22Rv1 (cell line): ENCODE measurements around the gene ADNP2.

Experiments used
- H3K27ac ChIP-seq: fragments of 450-650 bp; 2 replicates; pipeline ENCODE4 v1.5.1; 2017
- CTCF ChIP-seq: fragments of 450-650 bp; IDR thresholded peaks from 2 replicates; pipeline ENCODE4 v1.5.1; 2017; ENCODE audit warnings: mild to moderate bottlenecking
- ZFX ChIP-seq: fragments of 450-650 bp; IDR thresholded peaks from 2 replicates; pipeline ENCODE4 v1.6.1; 2017; ENCODE audit warnings: antibody characterized with exemption, borderline replicate concordance

ADNP2 gene

GRCh38 chr18:80184243-80184772, 75.2 kb downstream of the ADNP2 start:
- no peak for TF ChIP-seq CTCF
- no peak for TF ChIP-seq ZFX
- H3K27ac ChIP-seq: no peak overlapping the region

- TF ChIP-seq ZFX (no peak), CTCF (no peak)
Observed at GRCh38 chr18:80185545-80185944, 76.5 kb downstream of the ADNP2 start.

DNA sequence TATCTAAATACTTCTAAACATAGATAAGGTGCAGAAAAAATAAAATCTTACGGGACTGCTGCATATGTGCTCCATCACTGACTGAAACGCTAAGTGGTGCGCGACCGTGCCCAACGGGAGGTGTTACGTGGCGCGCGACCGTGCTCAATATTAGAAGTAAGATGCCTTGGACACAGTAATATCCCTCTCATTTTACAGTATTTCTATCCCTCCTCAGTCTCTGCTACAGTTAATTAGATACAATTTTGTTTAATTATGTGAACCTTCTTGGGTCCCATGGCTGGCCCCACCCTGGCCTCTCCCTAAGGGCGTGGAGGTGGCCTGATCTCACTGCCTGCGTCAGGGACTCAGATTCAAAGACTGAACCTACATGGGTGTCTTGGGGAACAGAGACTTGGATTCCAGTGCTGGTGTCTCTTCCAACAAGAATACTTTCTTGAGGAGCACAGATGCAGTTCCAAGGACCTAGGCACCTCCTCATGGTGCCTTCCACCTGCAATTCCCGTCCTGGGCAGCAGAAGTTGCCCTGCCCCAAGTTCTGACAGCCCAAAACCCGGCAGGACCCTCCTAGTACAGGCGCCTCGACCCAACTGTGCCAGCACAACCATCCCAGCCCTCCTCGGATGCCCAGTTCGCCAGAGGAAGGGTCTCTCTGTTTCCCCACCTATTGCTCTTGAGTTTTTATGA, 79.0 kb downstream of the ADNP2 start:
- H3K27ac ChIP-seq: no peak overlapping the region
- no peak for TF ChIP-seq CTCF
- no peak for TF ChIP-seq ZFX

More at GRCh38 chr18:80185545-80185944, 76.5 kb downstream of the ADNP2 start:
- no peak overlapping the region for H3K27ac ChIP-seq

DNA sequence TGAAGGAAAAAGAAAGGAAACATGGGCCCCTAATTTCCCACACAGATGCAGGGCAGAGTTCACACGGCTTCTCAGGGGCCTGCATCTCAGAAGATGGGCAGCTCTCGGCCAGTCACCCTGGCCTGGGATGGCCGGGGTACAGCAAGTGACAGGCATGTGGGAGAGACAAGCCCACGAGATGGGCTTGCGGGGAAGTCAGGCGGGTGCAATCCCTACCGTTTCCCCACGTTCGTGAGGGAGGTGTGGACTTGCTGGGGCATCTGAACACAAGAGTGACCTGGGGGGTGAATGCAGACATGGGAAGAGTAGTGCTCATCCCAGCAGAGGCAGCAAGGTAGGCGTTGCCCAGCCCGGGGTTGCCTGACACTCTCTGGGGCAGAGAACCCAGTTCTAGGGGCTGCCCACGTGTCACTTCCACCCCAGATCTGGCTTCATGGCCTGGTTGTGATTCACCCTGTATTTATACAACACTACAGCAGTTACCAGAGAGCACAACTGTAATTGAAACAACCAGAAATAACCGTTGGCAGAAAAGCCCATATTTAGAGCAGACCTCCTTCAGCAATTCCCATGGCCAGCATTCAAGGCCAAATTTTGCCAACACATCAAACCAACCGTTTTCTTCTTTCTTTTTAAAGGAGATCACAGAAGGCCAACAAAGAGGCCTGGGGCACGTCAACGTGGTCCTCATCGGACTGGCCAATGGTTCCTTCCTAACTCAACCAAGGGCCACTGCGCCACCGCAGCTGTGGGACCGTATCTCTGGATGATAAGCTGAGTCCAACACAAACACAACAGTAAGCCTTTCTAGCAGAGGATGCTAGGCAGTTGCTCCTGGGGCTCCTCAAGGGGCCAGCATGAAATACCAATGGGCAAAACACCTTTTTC, 79.8 kb downstream of the ADNP2 start:
- no peak overlapping the region for H3K27ac ChIP-seq
- TF ChIP-seq ZFX (no peak), CTCF (no peak)

DNA sequence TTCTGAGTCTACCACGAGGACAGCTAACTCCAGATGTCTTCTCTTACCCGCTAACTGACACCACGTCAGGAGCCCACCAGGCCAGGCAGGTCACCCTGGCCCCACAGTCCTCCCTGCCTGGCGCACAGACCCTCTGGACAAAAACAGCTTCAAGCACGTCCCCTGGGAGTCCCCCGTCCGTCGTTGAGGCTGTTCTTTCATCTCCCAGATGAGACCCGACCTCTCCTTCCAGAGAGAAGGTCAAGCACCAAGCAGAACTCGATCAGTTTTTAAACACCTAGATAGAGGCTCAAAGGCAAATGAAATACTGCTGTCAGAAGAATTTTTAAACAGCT, 80.4 kb downstream of the ADNP2 start:
- TF ChIP-seq ZFX (no peak), CTCF (no peak)
- H3K27ac ChIP-seq: no peak overlapping the region
